Superior temporal gyrus (tissue), 1 donor: Measurements from ENCODE around the gene DAGLA.

Experiments
- DNase-seq: peaks from one replicate; pipeline ENCODE4 v3.0.0-alpha.2; 2016; ENCODE audit errors: extremely low spot score

DAGLA gene

GRCh38 chr11:61709110-61709509 is 28.9 kb downstream of the DAGLA start:
- DNase-seq, result no peak

- no peak for DNase-seq
These were observed 29.4 kb downstream of the DAGLA start for GRCh38 chr11:61709572-61709971.

DNA sequence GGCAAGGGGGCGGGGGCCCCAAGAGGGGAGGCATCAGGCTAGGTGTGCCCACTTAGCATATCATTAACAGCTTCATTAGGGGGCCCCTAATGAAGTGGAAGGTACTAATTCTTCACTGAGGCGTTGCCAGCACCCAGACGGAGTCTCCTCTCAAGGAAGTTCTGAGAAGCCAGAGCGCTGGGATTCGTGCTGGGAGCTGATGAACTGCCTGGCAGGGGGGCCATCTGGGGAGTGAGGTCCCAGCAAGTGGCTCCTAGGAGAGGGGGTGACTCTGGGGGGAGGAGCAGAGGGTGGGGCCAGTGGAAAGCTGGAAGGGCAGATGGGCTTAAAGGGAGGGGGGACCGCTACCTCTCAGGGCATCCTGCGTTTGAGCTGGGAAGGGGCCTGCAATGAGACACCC is 29.8 kb downstream of the DAGLA start:
- DNase-seq, result no peak

- no peak for DNase-seq
These were observed 30.8 kb downstream of the DAGLA start for GRCh38 chr11:61711037-61711436.

DNA sequence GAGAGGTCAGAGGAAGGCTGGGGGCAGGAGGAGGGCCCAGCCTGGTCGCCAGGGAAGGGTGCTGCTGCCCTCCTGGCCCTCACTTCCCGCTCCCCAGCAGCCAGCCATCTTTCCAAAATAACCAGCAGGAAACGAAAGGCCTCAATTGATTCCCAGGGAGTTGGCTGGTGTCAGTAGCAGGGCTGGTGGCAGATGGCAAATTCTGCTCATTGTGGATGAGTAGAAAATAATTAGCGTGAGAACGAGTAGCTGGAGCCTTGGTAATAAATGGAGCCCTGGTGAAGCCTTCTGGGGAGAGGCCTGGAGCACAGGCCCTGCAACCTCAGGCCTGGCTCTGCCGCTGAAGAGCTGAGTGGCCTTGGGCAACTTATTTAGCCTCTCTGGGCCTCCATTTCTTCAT is 31.3 kb downstream of the DAGLA start:
- no peak for DNase-seq

DNA sequence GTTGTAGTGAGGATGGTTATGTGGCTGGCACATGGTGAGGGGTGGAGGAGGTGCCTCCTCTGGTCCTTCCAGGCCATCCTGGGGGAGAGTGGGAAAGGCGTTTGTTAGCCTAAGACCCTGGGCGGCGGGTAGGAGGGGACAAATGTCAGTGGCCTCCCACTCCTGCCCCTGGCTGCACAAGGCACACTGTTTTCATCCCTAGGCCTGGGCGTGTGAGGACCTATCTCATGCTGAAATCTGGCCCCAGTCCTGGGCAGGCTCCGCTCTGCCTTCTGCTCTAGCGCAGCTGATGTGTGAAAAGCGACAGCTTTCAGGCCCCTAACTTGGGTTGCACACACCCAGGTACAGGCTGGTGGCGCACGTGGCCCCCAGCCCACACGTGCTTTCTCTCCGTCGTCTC is 32.1 kb downstream of the DAGLA start:
- no peak for DNase-seq

GRCh38 chr11:61712846-61713245 is 32.7 kb downstream of the DAGLA start:
- no peak for DNase-seq

GRCh38 chr11:61713464-61713863 is 33.3 kb downstream of the DAGLA start:
- DNase-seq, result no peak

GRCh38 chr11:61713906-61714305 is 33.7 kb downstream of the DAGLA start:
- DNase-seq, result no peak

GRCh38 chr11:61714316-61714715 is 34.1 kb downstream of the DAGLA start:
- no peak for DNase-seq

GRCh38 chr11:61714916-61715315 is 34.7 kb downstream of the DAGLA start:
- DNase-seq, result no peak

DNA sequence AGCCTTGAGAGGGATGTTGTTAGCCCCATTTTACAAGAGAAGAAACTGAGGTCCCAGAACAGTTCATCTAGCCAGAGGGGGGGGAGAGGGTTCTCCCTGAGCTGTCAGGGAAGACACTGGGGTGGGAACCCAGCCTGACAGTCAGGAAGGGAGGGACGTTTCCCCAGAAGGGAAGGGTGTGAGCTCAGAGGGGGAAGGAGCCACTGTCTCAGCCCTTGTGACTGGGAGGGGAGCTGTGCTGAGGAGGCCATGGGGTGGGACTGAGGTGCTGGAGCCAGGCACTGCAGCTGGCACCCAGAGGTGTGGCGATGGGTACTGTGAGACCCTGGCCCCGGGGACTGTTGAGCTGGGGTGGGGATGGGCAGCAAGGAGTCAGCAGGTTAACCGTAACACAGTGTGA is 35.7 kb downstream of the DAGLA start:
- no peak for DNase-seq

DNA sequence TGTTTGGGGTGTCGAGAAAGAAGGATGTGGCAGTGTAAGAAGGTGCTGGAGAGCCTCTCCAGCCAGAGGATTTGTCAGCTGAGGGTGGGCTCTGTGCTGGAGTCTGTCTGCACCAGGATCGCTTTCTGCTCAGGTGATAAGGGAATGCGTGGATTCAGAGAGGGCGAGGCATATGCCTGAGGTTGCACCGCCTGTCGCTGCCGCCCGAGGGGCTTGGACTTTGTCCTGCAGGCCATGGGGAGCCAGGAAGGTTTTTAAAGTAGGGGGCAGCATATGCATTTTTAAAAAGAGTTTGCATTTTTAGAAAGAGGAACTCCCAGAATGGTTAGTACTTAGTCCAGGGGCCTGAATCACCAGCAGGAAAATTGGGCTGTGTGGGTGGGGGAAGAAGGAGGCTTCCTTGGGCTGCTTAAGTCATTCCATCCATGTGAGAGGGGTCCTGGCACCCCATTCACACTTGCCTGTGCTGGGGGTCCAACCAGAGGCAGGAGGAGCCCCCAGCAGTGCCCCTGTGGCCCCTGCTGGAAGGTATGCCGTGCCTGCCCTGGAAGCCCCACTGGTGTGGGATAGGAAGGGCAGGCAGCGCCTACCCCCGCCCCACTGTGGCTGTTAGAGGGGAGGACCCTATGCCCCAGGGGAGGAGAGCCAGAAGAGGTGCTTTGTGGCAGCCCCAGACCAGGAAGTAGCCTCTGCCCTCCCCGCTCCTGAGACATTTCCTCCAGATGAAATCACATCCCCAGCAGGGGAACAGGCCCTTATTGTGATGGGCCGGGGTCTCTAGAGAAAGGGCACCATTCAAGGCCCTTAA is 36.5 kb downstream of the DAGLA start:
- DNase-seq, result no peak

GRCh38 chr11:61717286-61718033 is 37.3 kb downstream of the DAGLA start:
- no peak for DNase-seq

- DNase-seq, result no peak
These were observed 37.9 kb downstream of the DAGLA start for GRCh38 chr11:61718046-61718531.

DNA sequence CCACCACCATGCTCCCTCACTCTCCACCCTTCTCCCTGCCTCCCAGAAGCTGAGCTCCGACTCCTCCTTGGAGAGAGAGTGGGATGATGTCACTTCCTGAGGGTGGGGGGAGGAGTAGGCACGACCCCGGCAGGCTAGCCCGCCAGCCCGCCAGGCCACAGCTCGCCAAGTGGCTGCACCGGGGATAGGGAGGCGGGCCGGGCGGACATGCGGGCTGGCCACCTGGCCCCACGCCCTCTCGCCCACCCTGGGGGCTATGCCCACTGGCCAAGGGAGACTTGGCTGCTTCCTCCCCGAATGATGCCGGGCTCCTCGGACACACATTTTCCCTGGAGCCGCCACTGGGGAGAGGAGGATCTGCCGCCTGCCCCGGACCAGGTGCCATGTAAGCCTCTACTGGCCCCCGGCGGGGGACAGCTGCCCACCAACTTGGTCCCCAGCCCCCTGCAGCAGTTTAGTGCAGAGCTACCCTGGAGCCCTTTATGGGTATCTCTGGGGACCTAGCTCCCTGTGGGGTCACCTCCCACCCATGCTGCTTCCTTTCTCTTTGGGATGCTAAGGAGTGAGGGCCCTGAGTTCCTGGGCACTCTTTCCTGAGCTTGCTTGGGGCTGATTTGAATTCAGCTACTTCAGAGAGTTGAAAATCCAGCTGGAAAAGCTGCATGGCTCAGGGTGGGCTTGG is 38.6 kb downstream of the DAGLA start:
- DNase-seq, result no peak

- DNase-seq, result no peak
These were observed 39.8 kb downstream of the DAGLA start for GRCh38 chr11:61719978-61720377.

DNA sequence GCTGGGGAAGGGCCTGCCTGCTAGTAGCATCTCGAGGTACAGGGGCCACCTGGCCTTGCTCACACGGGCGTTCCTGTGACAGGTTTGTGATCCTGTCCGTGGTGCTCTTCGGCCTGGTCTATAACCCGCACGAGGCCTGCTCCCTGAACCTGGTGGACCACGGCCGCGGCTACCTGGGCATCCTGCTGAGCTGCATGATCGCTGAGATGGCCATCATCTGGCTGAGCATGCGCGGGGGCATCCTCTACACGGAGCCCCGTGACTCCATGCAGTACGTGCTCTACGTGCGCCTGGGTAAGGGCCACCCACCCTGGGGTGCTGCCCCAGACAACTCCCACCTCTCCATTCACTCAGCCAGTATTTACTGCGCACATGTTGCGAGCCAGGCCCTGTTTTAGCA is 40.4 kb downstream of the DAGLA start:
- no peak for DNase-seq

- no peak for DNase-seq
These were observed 44.2 kb downstream of the DAGLA start for GRCh38 chr11:61724437-61724836.

DNA sequence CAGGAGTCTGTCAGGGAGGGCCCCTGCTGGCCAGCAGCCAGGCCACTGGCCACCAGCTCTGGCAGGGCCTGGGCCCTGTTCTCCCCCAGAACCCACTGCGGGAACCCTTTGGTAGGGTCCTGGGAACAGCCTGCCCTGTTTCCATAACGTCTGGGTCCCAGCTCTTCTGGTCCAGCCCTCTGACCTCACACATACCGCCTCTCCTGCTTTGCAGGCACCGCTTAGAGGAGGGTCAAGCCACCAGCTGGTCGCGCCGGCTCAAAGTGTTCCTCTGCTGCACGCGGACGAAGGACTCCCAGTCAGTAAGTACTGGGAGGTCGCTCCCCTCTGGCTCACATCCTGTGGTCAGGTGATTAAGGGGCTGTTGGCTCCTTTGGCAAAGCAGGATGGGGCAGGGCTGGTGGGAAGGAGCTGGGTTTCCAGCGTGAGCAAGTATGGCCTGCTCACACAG is 45.6 kb downstream of the DAGLA start:
- no peak for DNase-seq

DNA sequence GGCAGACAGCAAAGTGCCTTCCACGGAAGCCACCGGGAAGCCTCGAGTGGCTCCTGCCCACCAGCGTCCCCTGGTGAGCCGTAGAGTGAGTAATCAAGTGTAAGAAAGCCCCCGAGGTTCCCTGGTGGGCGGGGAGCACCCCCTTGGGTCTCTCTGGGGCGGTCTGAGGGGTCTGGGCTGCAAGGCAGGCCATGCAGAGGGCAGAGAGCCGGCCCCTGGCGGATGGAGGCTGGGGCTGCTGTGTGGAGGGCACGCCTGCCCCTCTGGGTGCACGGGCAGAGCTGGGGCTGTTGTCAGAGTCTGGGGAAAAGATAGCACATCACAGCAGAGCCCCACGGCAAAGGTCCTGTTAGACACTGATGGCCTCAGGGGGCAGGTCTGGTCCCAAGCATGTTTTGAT is 46.6 kb downstream of the DAGLA start:
- no peak for DNase-seq

GRCh38 chr11:61727401-61727811 is 47.2 kb downstream of the DAGLA start:
- no peak for DNase-seq
